HepG2 (cell line): Measurements from ENCODE around the gene DOCK10. TPM values are rescaled to one million over a fixed set of nuclear protein-coding genes. Genes with fewer than 3 reads are reported as not detected.

Source experiments
- ATAC-seq: fragments of 200-7000 bp; cut with Tn5 transposase; 3 replicates; pipeline ENCODE4 v1.9.1; 2020; ENCODE audit warnings: mild to moderate bottlenecking, moderate library complexity
- BruUV-seq: library from RNA; stranded (reverse); fragments of 400-500 nt; replicated peaks from 2 replicates; lab custom pipeline; 2021; lab: Mats Ljungman, UMichigan
- CTCF ChIA-PET: fragments of 300-600 bp; formaldehyde crosslinking; extraction: SDS; loops from one replicate; lab custom pipeline; 2021; ENCODE audit warnings: low total read pairs, inconsistent platforms, low intra/inter-chr PET ratio; lab: Yijun Ruan, JAX
- POLR2A ChIA-PET: fragments of 350-600 bp; sonication (Branson Sonifier 250); formaldehyde crosslinking; loops from one replicate; lab custom pipeline; 2020; ENCODE audit warnings: antibody characterized with exemption, inconsistent platforms; lab: Yijun Ruan, JAX
- DNase-seq: peaks from one replicate; pipeline ENCODE4 v3.0.0-alpha.2; 2015; ENCODE audit warnings: low spot score
- FAIRE-seq: peaks from 3 replicates; lab custom pipeline; 2011; peaks lifted over from hg19 to GRCh38; lab: Jason Lieb, UNC
- H2AFZ ChIP-seq: one replicate; pipeline ENCODE4 v1.6.1; 2011; ENCODE audit warnings: low read length, inconsistent platforms
- H3K27ac ChIP-seq: fragments of 300-600 bp; 3 replicates; pipeline ENCODE4 v1.8.0; 2011; ENCODE audit warnings: mixed run types, mild to moderate bottlenecking, mixed read lengths, low read length, inconsistent platforms; ENCODE audit not compliant: insufficient read depth; ENCODE audit errors: extremely low read length
- H3K27me3 ChIP-seq, 2 experiments: fragments of 200-600 bp in 1 of 2; 2 replicates in 1 of 2; 3 replicates in 1 of 2; pipeline versions ENCODE4 v1.6.0 to v1.8.0; 2011; ENCODE audit warnings: low read length in 2 of 2, mild to moderate bottlenecking in 2 of 2, moderate library complexity in 2 of 2, inconsistent platforms in 1 of 2; ENCODE audit not compliant: insufficient read depth in 2 of 2, control insufficient read depth in 1 of 2
- H3K36me3 ChIP-seq, 2 experiments: fragments of 200-600 bp in 1 of 2; replicated peaks in 1 of 2; 2 replicates in 1 of 2; 3 replicates in 1 of 2; pipeline versions ENCODE4 v1.5.1 to v1.8.0; 2011; ENCODE audit warnings: low read length in 2 of 2, inconsistent platforms in 1 of 2; ENCODE audit not compliant: insufficient read depth in 2 of 2, control insufficient read depth in 1 of 2
- H3K4me1 ChIP-seq: 2 replicates; pipeline ENCODE4 v1.5.1; 2012; ENCODE audit warnings: low read length, inconsistent platforms; ENCODE audit not compliant: insufficient read depth
- H3K4me2 ChIP-seq: 2 replicates; pipeline ENCODE4 v1.6.0; 2011; ENCODE audit warnings: low read depth, low read length, inconsistent platforms
- H3K4me3 ChIP-seq, 3 experiments: fragments of 200-600 bp in 1 of 3; sonication (generic), shearing (Covaris generic) in 1 of 3; replicated peaks in 1 of 3; 2 replicates each; pipeline ENCODE4 v1.5.1; 2011 to 2016; ENCODE audit warnings: low read length in 3 of 3, inconsistent platforms in 2 of 3, low read depth in 2 of 3, mild to moderate bottlenecking in 2 of 3, control low read depth in 1 of 3, mixed read lengths in 1 of 3; ENCODE audit not compliant: insufficient read depth in 1 of 3
- H3K79me2 ChIP-seq: one replicate; pipeline ENCODE4 v1.6.1; 2011; ENCODE audit warnings: low read length, inconsistent platforms; ENCODE audit not compliant: insufficient read depth
- H3K9ac ChIP-seq: 2 replicates; pipeline ENCODE4 v1.6.0; 2011; ENCODE audit warnings: mild to moderate bottlenecking, low read depth, low read length, inconsistent platforms; ENCODE audit not compliant: insufficient read depth
- H3K9me3 ChIP-seq: 2 replicates; pipeline ENCODE4 v1.5.1; 2012; ENCODE audit warnings: mild to moderate bottlenecking, low read length
- H4K20me1 ChIP-seq: 2 replicates; pipeline ENCODE4 v1.6.0; 2011; ENCODE audit warnings: inconsistent platforms, mild to moderate bottlenecking, low read length, moderate library complexity; ENCODE audit not compliant: insufficient read depth
- NFE2 ChIP-seq: sonication (generic); formaldehyde crosslinking; IDR thresholded peaks from 2 replicates; pipeline ENCODE4 v1.4.0; 2020; ENCODE audit warnings: missing genetic modification reagents
- NFKB2 ChIP-seq: sonication (generic); formaldehyde crosslinking; IDR thresholded peaks from 2 replicates; pipeline ENCODE4 v1.4.0; 2020; ENCODE audit warnings: missing genetic modification reagents, borderline replicate concordance
- STAT6 ChIP-seq: sonication (generic); formaldehyde crosslinking; IDR thresholded peaks from 2 replicates; pipeline ENCODE4 v1.4.0; 2020; ENCODE audit warnings: missing genetic modification reagents, mild to moderate bottlenecking, borderline replicate concordance
- ZBTB20 ChIP-seq: sonication (generic); formaldehyde crosslinking; IDR thresholded peaks from 2 replicates; pipeline ENCODE4 v1.8.1; 2023; ENCODE audit warnings: missing genetic modification reagents, low read depth, mild to moderate bottlenecking, borderline replicate concordance
- ZNF3 ChIP-seq: IDR thresholded peaks from 2 replicates; pipeline ENCODE4 v1.7.0; 2017; ENCODE audit warnings: inconsistent platforms
- ZNF850 ChIP-seq: sonication (generic); formaldehyde crosslinking; conservative IDR thresholded peaks from 2 replicates; pipeline ENCODE4 v1.9.0; 2021; ENCODE audit warnings: mild to moderate bottlenecking, missing genetic modification reagents
- WGBS: methylation state at CpG from one replicate; pipeline ENCODE4 v1.1.6; 2017; ENCODE audit warnings: low lambda C conversion rate; 5-methylcytosine and 5-hydroxymethylcytosine counted together
- in situ Hi-C: cut with HindIII; loops from 2 replicates; pipeline ENCODE4 v1.10.0; 2017; ENCODE audit warnings: low pct_unique_long_range_greater_than_20kb; ENCODE audit not compliant: extremely low pct_ligation_motif_present
- intact Hi-C: fragments of 100-400 bp; cut with micrococcal nuclease; formaldehyde crosslinking; loops from one replicate; pipeline ENCODE4 v1.10.0; 2022; ENCODE audit not compliant: unreplicated experiment
- polyA plus RNA-seq, 8 experiments: library from polyadenylated mRNA; depleted of rRNA in 3 of 8; stranded (reverse) in 7 of 8; unstranded in 1 of 8; fragments of >200 nt; fragmentation: Illumina TruSeq in 4 of 8; extraction: Trizol in 4 of 8; gene quantifications; 2 replicates each; pipeline versions ENCODE4 v1.2.1 to v1.2.3, GENCODE V29; 2011 to 2016; ENCODE audit warnings: low read depth in 4 of 8, missing spikeins in 1 of 8, mixed read lengths in 1 of 8; ENCODE audit not compliant: insufficient read depth in 1 of 8
- total RNA-seq, 5 experiments: library from RNA; depleted of rRNA; stranded (reverse); fragments of >200 nt; fragmentation: Illumina TruSeq; extraction: Trizol; gene quantifications; 2 replicates each; pipeline ENCODE4 v1.2.3, GENCODE V29; 2016; ENCODE audit warnings: low read depth in 1 of 5
- TF ChIP-seq, protein P1 (sequence below): sonication (generic); formaldehyde crosslinking; IDR thresholded peaks from 2 replicates; pipeline ENCODE4; 2020; ENCODE audit warnings: missing genetic modification reagents, mild to moderate bottlenecking, borderline replicate concordance

Gene DOCK10
- total and polyA plus RNA-seq, 2 of the 13 experiments (the other 11 are each of a cell fraction or from before 2014, with no cell fraction given): not detected

GRCh38 chr2:224951723-224952481, 90.4 kb downstream of the DOCK10 start:
- WGBS: 10% methylated on average over 7 of the region's 7 CpGs
- in situ Hi-C loops (no loop called here), intact Hi-C loops (no loop called here)
- POLR2A ChIA-PET: no interaction called here
- Histone ChIP-seq H4K20me1 (no peaks in the 10 kb centered on the region), H3K4me3 (no peak overlapping the region), H3K4me2 (no peak overlapping the region), H3K9ac (no peak overlapping the region), H3K79me2 (no peaks in the 10 kb centered on the region), H3K27ac (no peak overlapping the region), H3K4me1 (no peaks in the 10 kb centered on the region), H2AFZ (no peak overlapping the region), H3K9me3 (no peaks in the 10 kb centered on the region), H3K36me3 (no peaks in the 10 kb centered on the region), H3K27me3 (no peaks in the 10 kb centered on the region)
- no TSS peak for BruUV-seq
- CTCF ChIA-PET: no interaction called here
- TF ChIP-seq, protein P1, sequence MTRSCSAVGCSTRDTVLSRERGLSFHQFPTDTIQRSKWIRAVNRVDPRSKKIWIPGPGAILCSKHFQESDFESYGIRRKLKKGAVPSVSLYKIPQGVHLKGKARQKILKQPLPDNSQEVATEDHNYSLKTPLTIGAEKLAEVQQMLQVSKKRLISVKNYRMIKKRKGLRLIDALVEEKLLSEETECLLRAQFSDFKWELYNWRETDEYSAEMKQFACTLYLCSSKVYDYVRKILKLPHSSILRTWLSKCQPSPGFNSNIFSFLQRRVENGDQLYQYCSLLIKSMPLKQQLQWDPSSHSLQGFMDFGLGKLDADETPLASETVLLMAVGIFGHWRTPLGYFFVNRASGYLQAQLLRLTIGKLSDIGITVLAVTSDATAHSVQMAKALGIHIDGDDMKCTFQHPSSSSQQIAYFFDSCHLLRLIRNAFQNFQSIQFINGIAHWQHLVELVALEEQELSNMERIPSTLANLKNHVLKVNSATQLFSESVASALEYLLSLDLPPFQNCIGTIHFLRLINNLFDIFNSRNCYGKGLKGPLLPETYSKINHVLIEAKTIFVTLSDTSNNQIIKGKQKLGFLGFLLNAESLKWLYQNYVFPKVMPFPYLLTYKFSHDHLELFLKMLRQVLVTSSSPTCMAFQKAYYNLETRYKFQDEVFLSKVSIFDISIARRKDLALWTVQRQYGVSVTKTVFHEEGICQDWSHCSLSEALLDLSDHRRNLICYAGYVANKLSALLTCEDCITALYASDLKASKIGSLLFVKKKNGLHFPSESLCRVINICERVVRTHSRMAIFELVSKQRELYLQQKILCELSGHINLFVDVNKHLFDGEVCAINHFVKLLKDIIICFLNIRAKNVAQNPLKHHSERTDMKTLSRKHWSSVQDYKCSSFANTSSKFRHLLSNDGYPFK: no peak
- FAIRE-seq (no peak), DNase-seq (no peak), ATAC-seq (no peak)

GRCh38 chr2:224948859-224949258, 93.4 kb downstream of the DOCK10 start:
- intact Hi-C loops: no loop called here
- Histone ChIP-seq H3K27me3 (no peaks in the 10 kb centered on the region), H3K4me2 (no peak overlapping the region), H4K20me1 (no peaks in the 10 kb centered on the region), H3K9me3 (no peaks in the 10 kb centered on the region), H2AFZ (no peak overlapping the region), H3K27ac (no peak overlapping the region), H3K4me1 (no peaks in the 10 kb centered on the region), H3K36me3 (no peaks in the 10 kb centered on the region), H3K4me3 (no peak overlapping the region), H3K79me2 (no peaks in the 10 kb centered on the region), H3K9ac (no peak overlapping the region)
- in situ Hi-C loops: no loop called here
- no TSS peak for BruUV-seq
- 2% methylated on average over 4 of the region's 4 CpGs for WGBS
- ATAC-seq (no peak), FAIRE-seq (no peak), DNase-seq (no peak)
- ChIA-PET POLR2A (no interaction called here), CTCF (no interaction called here)
- TF ChIP-seq ZNF850 (CRISPR knock-in tag): no peak
- TF ChIP-seq NFE2: no peak
- no peak for TF ChIP-seq STAT6 (CRISPR knock-in tag)
- no peak for TF ChIP-seq NFKB2
- TF ChIP-seq ZBTB20 (CRISPR knock-in tag): no peak
- no peak for TF ChIP-seq ZNF3 (CRISPR knock-in tag)
